ENCODE data around the gene TRMT112. TPM values are rescaled to one million over a fixed set of nuclear protein-coding genes. Genes with fewer than 3 reads are reported as not detected.

Gene TRMT112
- total RNA-seq: 202 and 252 TPM in 2 replicates

DNA sequence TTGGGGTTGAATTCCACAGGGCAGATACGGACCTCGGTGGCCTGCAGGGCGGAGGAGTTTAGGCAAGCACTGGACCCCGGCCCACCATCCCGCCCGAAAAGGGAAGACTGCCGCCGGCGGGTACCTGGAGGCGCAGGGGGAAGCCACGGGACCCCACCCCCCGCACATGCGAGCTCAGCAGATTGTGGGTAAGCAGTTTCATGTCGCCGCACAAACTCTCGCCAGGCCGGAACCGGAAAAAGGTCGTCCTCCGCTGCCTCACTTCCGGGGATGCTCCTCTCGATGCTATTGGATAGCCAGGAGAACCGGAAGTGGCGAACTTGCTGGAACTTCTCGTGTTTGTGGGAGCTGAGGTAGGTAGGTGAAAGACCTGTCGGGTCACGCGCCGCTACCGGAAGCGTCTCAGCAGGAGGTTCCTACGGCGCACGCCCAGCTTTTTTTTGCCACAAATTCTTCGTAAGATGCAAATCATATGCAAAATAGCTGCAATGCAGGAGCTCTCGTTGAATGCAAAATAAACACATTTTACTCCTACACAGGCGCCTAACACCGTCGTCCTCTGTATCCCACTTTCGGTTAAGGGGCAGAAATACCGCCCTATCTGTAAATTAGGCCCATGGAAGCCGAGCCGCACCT is at the start of gene TRMT112:
TRMT112 (minus strand) TSS at position 235 of the 636 bp plus-strand sequence; CDS start at position 202, 33 bp downstream.

DNA sequence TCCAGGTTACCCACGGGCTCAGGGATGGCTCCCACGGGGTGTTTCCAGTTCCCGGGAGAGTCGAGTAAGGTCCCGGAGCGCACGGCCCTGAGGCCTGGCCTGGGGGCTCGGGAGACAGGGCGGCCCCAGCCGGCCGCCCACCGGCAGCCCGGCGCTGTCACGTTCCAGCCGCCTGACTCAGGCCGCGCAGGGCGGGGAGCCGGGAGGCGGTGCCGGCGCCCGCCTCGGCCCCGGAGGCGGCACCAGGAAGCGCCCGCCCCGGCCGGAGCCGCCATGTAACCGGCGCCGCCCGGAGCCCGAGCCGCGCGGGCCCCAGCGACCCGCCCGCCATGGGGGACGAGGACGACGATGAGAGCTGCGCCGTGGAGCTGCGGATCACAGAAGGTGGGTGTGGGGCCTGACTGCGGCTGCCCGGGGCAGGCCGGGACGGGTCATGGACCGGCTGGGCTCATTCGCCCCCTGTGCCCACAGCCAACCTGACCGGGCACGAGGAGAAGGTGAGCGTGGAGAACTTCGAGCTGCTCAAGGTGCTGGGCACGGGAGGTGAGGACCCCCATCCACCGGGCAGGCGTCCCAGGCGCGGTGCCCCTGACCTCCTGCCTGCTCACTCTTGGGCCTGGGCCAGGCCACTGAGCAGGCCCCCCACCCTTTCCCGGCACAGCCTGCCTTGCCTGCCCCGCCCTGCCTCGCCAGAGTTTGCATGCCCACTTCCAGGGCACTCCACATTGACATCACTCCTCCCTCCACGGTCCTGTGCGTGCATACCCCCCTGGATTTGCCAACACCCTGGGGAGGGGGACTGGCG is 41.8 kb upstream of the TRMT112 start, which contains the start of gene RPS6KA4:
RPS6KA4 (plus strand) TSS at position 256 of the 805 bp plus-strand sequence; CDS start at position 330, 74 bp downstream.

GRCh38 chr11:64339754-64340408 is 22.5 kb upstream of the TRMT112 start, which contains the start of gene CCDC88B:
TSS of gene CCDC88B (plus strand) at chr11:64340204. CDS start at chr11:64340267, 63 bp downstream.

GRCh38 chr11:64317961-64318765 is 804 bp upstream of the TRMT112 start, which contains the start of gene PRDX5:
TSS of gene PRDX5 (plus strand) at chr11:64318121. CDS start at chr11:64318216, 95 bp downstream.

DNA sequence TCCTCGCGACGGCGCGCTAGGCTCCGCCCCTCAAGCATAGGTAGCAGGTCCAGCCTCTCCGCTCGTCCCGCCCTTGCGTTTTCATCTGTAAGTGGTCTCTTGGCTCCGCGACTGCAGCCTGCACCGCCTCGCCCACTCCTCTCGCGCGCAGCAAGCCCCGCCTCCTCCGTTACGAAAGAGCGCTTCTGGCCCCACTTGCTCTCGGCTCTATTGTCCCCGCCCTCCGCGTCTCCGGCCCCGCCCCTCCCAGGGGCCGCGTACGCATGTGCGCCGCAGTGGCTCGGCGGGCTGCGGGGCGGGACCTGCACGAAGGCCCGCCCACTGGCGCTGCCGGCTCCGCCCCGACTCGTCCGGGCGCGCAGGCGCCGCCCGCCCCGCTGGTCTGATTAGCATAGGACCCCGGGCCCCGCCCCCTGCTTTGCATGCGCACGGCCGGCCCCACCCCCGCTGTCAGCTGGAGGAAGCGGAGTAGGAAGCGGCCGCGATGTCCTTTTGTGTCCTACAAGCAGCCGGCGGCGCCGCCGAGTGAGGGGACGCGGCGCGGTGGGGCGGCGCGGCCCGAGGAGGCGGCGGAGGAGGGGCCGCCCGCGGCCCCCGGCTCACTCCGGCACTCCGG is 12.2 kb downstream of the TRMT112 start, which contains the start of gene ESRRA:
ESRRA (plus strand) TSS at position 450 of the 616 bp plus-strand sequence. CDS start 1,656 bp downstream, outside the sequence.

DNA sequence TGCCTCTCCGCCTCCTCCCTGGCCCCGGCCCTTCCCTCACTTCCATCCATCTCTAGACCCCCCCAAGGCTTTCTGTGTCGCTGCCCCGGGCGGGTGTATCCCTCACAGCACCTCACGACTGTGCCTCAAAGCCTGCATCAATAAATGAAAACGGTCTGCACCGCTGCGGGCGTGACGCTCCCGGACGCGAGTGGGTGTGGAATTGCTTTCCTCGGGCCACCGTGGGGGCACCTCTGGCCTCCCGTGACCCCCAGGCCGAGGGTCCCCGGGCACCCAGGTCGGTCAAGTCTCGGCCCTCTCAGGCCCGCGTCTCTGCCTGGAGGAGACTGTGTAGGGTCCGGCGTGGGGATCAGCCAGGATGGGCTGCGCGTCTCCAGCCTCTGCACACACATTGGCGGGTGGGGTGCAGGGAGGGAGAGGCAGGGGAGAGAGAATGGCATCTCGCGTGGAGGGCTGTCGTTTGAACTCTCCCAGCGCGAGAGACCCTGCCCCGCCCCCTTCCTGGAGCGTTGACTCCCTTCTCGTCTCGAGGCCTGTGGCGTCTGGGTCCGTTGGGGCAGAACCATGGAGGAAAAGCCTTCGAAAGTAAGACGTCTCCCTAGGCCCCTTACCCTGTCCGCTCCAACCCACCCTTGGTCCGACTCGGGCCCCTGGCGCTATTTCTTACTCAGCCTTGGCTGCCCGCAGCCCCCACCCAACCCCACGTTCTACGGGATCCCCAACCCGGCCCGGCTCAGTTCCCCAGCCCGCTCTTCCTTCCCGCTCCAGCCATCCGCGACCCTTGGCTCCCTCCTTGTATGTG is 17.3 kb downstream of the TRMT112 start, which contains the start of gene CATSPERZ:
CATSPERZ (plus strand) TSS at position 512 of the 802 bp plus-strand sequence; CDS start at position 565, 53 bp downstream.

GRCh38 chr11:64291262-64291751 is 26.1 kb downstream of the TRMT112 start, which contains the start of gene KCNK4:
TSS of gene KCNK4 (plus strand) at chr11:64291302. CDS start at chr11:64293019, 1,717 bp downstream.

DNA sequence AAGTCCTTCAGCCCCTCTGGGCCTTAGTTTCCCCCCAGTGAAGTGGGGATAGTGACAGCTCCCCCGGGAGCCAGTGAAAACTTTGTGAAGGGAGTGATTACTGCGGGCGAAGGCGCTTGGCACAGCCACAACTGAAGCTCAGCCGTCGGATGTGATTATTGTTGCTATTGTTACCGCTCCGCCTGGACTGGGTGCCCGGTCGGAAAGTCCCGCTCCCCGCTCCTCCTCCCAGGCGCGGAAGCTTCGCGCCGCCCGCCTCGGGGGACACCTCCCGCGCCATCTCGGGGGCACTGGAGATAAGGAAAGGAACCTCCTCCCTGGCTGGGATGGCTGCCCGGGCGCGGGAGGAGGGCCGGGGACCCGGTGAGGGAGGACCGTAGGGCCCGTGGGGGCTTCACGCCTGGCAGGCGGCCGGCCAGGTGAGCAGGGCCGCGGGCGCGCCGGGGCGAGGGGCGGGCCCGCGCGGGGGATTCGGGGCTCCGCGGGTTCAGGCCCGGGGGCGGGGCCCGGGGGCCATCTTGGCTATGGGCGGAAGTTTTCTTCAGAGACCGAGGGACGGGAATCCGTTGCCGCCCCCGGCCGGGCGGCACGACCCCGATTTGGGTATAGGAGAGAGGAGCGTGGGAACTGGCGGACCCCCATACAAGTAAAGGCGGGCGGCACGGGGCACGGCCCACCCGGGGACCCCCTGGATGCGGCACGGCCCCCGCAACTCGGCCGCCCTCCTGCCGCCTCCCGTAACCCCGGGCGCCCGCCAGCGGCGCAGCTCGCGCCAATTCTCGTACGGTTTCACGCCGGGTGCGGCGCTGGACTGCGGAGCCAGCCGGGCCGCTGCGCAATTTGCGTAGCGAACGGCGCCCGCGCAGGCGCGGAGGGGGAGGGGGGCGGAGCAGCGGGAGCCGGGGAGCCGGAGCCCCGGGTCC is 32.1 kb downstream of the TRMT112 start, which contains the start of gene GPR137:
GPR137 (plus strand) TSS at position 887 of the 923 bp plus-strand sequence. CDS start 677 bp downstream, outside the sequence.

GRCh38 chr11:64284048-64284961 is 33.1 kb downstream of the TRMT112 start, which contains the start of gene BAD:
TSS of gene BAD (minus strand) at chr11:64284665. CDS start at chr11:64284368, 297 bp downstream.

Other genes with a start within 250 kb of the TRMT112 start
- 14.9 and 15.3 TPM in 2 replicates for gene MACROD1, start 151.4 kb downstream of the TRMT112 start, total RNA-seq
- 68.7 and 86.9 TPM in 2 replicates for gene STIP1, start 131.4 kb downstream of the TRMT112 start, total RNA-seq
- 13.7 and 14.4 TPM in 2 replicates for gene FERMT3, start 110.8 kb downstream of the TRMT112 start, total RNA-seq
- 16.2 and 19.6 TPM in 2 replicates for gene TRPT1, start 91.4 kb downstream of the TRMT112 start, total RNA-seq
- 52.1 and 60.7 TPM in 2 replicates for gene NUDT22, start 91.3 kb downstream of the TRMT112 start, total RNA-seq
- gene DNAJC4, start 87.0 kb downstream of the TRMT112 start, total RNA-seq: 9.1 and 11.5 TPM in 2 replicates
- gene VEGFB, start 83.0 kb downstream of the TRMT112 start, total RNA-seq: 73.3 and 75.0 TPM in 2 replicates
- gene FKBP2, start 76.5 kb downstream of the TRMT112 start, total RNA-seq: 82.6 and 104 TPM in 2 replicates
- gene PPP1R14B, start 70.6 kb downstream of the TRMT112 start, total RNA-seq: 155 and 170 TPM in 2 replicates
- gene PLCB3, start 66.0 kb downstream of the TRMT112 start, total RNA-seq: 26.1 TPM in 2 replicates
- 91.3 and 117 TPM in 2 replicates for gene BAD, start 32.9 kb downstream of the TRMT112 start, total RNA-seq
- 29.6 and 31.4 TPM in 2 replicates for gene GPR137, start 31.7 kb downstream of the TRMT112 start, total RNA-seq
- gene KCNK4, start 26.3 kb downstream of the TRMT112 start, total RNA-seq: not detected in 2 replicates
- gene CATSPERZ, start 17.2 kb downstream of the TRMT112 start, total RNA-seq: 0.24 TPM in 1 of 2 replicates, not detected in the other
- 28.1 and 36.4 TPM in 2 replicates for gene ESRRA, start 12.0 kb downstream of the TRMT112 start, total RNA-seq
- 297 and 314 TPM in 2 replicates for gene PRDX5, start 562 bp upstream of the TRMT112 start, total RNA-seq
- 0.54 and 0.69 TPM in 2 replicates for gene CCDC88B, start 22.6 kb upstream of the TRMT112 start, total RNA-seq
- 30.3 and 38.8 TPM in 2 replicates for gene RPS6KA4, start 41.6 kb upstream of the TRMT112 start, total RNA-seq
- 0.12 and 0.20 TPM in 2 replicates for gene SLC22A11, start 238.4 kb upstream of the TRMT112 start, total RNA-seq

Measured in cardiac ventricle fibroblast (primary cell).